ENCODE measurements around the gene GRIFIN.

GRIFIN gene

GRCh38 chr7:2452643-2453270 lies 23.4 kb downstream of the GRIFIN start:
- DNase-seq, result no peak

- DNase-seq, result no peak
These were observed 24.1 kb downstream of the GRIFIN start for GRCh38 chr7:2452074-2452507.

DNA sequence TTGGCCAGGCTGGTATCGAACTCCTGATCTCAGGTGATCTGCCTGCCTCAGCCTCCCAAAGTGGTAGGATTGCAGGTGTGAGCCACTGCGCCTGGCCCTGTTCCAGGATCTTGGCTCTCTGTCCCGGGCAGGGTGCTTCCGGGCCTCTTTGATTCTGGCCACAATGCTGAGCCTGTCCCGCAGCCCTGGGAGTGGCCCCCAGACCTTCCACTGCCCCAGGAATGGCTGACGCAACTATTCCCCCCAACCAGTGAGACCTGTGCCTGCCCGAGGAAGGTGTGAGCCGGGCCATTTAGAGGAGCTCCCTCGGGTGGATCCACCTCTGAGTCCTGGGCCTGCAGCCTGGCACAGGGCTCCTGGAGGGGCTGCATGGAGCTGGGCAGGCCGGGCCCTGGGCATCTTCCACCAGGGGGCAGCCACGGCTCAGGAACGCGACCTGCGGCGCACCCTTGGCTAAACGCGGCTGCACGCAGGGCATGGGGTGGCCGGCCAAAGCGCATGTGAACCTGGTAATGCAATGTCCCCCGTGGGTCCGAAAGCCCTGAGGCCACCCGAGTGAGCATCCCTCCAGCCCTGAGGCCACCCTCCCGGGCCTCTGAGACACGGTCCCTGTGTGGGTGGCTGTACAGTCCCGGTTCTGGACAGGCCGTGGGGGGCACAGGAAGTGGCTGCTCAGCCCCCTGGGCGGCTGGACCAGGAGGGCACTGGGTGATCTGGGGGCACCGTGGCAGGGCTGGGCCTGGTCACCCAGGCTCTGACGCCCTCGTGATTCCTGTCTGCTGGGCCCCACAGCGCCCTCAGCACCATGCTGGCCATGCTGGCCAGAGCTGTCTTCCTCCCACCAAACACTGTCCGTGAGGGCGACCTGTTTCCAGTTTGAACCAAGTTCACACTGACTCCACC lies 24.8 kb downstream of the GRIFIN start:
- peak; percentile 54 for DNase-seq

- no peak for DNase-seq
These were observed 25.7 kb downstream of the GRIFIN start for GRCh38 chr7:2450198-2451107.

DNA sequence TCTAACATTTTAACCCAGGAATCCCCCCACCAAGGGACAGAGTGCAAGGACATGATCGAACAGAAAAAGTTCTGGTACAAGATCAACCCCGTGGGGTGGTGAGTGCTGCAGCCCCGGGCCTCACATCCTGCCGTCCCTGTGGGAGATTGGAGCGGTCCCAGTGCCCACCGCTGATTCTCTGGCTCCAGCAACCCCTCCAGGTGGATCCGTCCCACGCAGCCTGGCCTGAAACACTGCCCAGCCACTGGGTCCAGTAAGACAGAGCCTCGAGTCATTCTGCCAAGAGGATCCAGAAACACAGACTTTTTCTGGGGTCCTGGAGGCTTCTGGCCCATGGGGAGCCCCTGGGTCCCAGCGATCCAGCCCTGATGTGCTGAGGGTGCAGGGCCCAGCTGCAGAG lies 29.5 kb downstream of the GRIFIN start:
- DNase-seq, result no peak

- no peak for DNase-seq
These were observed 30.2 kb downstream of the GRIFIN start for GRCh38 chr7:2445898-2446555.

DNA sequence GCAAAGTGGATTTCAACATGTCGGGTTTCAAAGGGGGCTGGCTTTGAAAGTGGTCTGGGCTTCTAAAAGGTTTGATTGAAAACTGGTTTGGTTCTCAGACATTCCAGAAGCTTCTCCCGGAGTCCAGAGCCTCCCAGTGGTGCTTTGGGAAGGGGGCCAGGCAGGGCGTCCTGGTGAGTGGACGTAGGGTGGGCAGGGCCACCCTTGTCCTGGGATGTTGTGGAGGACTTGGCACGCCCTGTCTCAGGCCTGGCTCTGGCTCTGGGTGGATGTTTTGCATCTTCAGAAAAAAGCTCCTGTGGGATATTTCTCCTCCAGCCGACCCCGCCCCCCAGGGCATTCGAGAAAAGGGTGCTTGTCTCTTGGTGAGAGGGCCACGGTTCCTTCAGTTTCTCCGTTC lies 31.2 kb downstream of the GRIFIN start:
- no peak for DNase-seq

DNA sequence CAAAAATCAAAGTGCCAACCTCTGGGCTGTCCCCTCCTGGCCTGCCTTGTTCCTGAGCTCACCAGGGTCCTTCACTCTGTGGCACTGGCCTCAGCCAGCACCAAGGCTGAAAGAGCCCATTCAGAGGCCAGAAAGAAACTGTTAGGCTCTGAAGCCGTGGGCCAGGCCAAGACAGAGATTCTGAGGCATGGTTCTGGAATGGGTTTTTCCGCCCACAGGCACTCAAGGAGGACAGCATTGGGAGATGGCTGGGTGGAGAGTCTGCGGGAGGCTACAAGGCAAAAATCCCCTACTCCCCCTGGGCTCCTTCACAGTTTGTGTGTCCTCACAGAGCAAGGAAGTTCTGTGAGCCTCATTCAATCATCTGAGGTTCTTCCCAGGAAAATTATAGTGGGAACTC lies 31.7 kb downstream of the GRIFIN start:
- DNase-seq, result no peak

DNA sequence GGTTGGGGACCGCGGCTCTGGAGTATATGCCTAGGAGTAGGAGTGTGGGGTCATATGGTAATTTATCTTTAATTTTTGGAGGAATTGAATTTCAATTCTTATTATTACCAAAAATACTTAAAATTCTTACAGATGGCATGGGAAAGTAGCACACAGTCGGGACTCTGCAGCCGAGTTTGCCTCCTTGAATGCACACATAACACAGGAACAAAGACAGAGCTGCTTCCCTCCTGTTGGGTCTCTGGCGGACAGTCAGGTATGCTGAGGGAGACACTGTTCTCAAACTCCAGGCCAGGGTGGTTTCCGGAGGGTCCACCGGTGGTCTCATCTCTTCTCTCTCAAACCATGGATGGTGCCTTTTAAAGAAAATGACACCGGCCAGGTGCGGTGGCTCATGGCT lies 32.7 kb downstream of the GRIFIN start:
- no peak for DNase-seq

GRCh38 chr7:2441430-2442058 lies 34.7 kb downstream of the GRIFIN start:
- DNase-seq, result no peak

GRCh38 chr7:2440608-2441245 lies 35.5 kb downstream of the GRIFIN start:
- no peak for DNase-seq

DNA sequence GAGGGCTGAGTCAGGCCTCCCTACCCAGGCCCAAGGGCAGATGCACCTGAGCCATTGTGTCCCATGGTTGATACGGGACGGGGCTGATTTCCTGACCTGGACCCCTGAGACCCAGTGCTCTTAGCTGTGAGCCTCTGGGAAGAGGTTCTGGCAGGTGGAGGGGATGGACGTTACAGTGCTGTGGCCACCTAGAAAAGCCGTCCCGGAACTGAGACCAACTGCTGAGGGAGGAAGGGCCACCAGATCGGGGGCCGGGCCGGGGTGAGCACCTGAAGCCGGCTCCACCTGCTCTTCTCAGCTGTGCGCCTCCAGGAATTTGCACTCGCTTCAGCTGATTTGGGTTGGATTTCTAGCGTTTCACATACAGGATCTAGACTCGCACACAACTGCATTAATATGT lies 37.4 kb downstream of the GRIFIN start:
- no peak for DNase-seq

DNA sequence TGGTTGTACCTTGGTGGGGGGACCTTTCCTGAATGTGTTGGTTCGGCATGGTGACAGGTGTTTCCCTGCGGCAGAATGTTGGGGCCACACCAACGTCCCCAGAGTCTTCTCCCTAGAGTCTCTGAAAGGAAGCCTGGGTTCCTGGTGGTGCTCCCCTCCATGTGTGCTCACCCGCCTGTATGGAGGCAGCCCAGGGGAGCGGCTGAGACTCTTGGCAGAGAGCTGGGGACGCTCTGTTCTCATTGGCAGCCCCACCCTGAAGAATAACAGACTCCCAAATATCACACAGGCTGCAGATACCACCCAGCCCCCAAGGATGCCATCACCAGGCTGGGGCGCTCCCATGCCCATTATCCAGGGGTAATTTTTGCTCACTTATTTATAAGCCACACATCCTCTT lies 38.0 kb downstream of the GRIFIN start:
- no peak for DNase-seq

GRCh38 chr7:2437537-2438148 lies 38.6 kb downstream of the GRIFIN start:
- no peak for DNase-seq

DNA sequence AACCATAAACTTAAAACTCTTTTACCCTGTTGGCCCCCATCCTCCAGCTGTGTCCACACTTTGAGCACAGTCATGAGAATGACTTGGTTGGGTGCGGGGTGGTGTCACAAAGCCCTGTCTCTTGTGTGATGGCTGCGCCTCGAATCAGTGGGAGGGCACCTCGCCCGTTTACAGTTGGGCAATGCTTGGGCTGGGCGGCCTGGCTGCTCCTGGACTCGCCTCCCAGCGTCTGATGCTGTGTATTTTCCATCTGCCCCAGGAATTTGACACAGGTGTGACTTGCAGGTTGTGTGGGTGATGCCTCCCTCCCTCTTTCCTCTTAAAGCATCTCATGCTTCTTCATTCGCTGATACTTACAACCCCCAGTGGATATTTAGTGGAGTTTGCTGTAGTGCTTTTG lies 39.1 kb downstream of the GRIFIN start:
- no peak for DNase-seq

- no peak for DNase-seq
These were observed 39.7 kb downstream of the GRIFIN start for GRCh38 chr7:2436341-2437104.

DNA sequence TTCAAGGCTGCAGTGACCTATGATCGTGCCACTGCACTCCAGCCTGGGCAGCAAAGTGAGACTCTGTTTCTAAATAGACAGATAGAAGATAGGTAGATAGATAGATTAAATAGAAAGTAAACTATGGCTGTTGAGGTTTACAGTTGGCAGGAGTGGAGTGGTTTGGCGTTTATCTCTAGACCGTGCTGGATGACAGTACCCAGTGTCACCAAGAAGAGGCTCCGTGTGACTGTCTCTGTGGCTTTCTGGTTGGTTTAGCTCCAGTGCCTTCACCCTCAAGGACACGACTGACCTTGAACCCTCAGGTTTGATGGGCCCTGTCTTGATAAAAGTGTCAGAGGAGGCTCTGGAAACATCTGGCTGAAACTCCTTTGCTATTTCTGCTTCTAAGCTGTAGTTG lies 41.1 kb downstream of the GRIFIN start:
- no peak for DNase-seq

DNA sequence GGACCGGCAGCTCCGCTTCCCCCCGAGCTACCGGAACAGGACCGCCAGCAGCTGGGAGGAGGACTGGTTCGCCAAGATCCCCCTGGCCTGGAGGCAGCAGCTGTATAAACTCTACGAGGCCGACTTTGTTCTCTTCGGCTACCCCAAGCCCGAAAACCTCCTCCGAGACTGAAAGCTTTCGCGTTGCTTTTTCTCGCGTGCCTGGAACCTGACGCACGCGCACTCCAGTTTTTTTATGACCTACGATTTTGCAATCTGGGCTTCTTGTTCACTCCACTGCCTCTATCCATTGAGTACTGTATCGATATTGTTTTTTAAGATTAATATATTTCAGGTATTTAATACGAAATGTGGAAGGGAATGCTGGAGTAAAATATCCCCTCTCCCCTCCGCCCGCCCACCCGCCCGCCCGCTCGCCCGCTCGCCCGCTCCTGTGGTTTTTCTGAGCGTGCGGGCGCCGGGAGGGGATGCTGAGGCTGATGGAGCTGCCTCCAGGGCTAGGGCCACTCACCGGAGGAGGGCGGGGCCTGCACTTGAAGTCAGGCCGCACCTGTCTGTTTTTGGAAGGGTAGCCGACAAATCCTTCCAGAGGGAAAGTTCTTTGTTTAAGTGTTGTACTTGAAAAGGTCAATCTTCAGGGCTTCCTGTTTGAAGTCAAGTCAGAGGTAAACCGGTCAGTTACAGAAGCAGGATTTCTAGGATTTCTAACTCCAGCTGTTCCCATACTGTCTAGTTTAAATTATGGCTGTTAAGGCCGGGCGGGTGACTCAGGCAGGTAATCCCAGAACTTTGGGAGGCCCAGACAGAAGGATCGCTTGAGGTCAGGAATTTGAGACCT lies 42.3 kb downstream of the GRIFIN start:
- DNase-seq, result no peak

DNA sequence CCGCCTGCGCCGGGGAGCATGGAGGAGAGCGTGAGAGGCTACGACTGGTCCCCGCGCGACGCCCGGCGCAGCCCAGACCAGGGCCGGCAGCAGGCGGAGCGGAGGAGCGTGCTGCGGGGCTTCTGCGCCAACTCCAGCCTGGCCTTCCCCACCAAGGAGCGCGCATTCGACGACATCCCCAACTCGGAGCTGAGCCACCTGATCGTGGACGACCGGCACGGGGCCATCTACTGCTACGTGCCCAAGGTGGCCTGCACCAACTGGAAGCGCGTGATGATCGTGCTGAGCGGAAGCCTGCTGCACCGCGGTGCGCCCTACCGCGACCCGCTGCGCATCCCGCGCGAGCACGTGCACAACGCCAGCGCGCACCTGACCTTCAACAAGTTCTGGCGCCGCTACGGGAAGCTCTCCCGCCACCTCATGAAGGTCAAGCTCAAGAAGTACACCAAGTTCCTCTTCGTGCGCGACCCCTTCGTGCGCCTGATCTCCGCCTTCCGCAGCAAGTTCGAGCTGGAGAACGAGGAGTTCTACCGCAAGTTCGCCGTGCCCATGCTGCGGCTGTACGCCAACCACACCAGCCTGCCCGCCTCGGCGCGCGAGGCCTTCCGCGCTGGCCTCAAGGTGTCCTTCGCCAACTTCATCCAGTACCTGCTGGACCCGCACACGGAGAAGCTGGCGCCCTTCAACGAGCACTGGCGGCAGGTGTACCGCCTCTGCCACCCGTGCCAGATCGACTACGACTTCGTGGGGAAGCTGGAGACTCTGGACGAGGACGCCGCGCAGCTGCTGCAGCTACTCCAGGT lies 43.1 kb downstream of the GRIFIN start:
- no peak for DNase-seq

Measured in KG1 (cell line).